GM10266 (cell line): ENCODE data around the gene SCPEP1.
"Not testable (repeated sequence)": the region's sequence is repeated elsewhere in the genome, so short reads cannot be mapped to it uniquely, and the experiment has no call there.

Source experiments
- DNase-seq: peaks from one replicate; pipeline ENCODE4 v3.0.0; 2012; ENCODE audit errors: extremely low spot score
- CTCF ChIP-seq: IDR thresholded peaks from 2 replicates; pipeline ENCODE4 v1.5.1; 2012; ENCODE audit warnings: mild to moderate bottlenecking, low read depth; ENCODE audit not compliant: control insufficient read depth, insufficient read depth; ENCODE audit errors: missing control alignments

Gene SCPEP1

GRCh38 chr17:56978441-56979090 lies 635 bp downstream of the SCPEP1 start:
- peak; percentile 78 for DNase-seq
- TF ChIP-seq CTCF, result no peak

- DNase-seq, result peak; percentile 58
- no peak for TF ChIP-seq CTCF
Measured at GRCh38 chr17:56979091-56979480, 1.2 kb downstream of the SCPEP1 start.

- DNase-seq, result not testable (repeated sequence)
Measured at GRCh38 chr17:56980526-56980925, 2.6 kb downstream of the SCPEP1 start.

GRCh38 chr17:56982312-56982711 lies 4.4 kb downstream of the SCPEP1 start:
- TF ChIP-seq CTCF, result no peak
- DNase-seq, result no peak

- no peak for TF ChIP-seq CTCF
- DNase-seq, result no peak
Measured at GRCh38 chr17:56983366-56983765, 5.4 kb downstream of the SCPEP1 start.

- no peak for DNase-seq
- TF ChIP-seq CTCF, result no peak
Measured at GRCh38 chr17:56985371-56986162, 7.6 kb downstream of the SCPEP1 start.

- TF ChIP-seq CTCF, result no peak
- DNase-seq, result no peak
Measured at GRCh38 chr17:56987283-56987834, 9.4 kb downstream of the SCPEP1 start.
